HepG2 (cell line): Measurements from ENCODE around the gene ANXA2.

Source experiments
- ETV6 ChIP-seq: sonication (generic); formaldehyde crosslinking; conservative IDR thresholded peaks from 2 replicates; pipeline ENCODE4 v1.4.0; 2020; ENCODE audit warnings: missing genetic modification reagents
- EZH2 ChIP-seq: conservative IDR thresholded peaks from 2 replicates; pipeline ENCODE4 v1.6.1; 2012; ENCODE audit warnings: mild to moderate bottlenecking, low read depth, low read length, moderate library complexity
- HOXA7 ChIP-seq: sonication (generic); formaldehyde crosslinking; IDR thresholded peaks from 2 replicates; pipeline ENCODE4 v1.8.1; 2022; ENCODE audit warnings: mild to moderate bottlenecking, missing genetic modification reagents, moderate library complexity
- ISX ChIP-seq: sonication (generic); formaldehyde crosslinking; conservative IDR thresholded peaks from 2 replicates; pipeline ENCODE4 v1.5.0; 2020; ENCODE audit warnings: missing genetic modification reagents
- KDM4B ChIP-seq: sonication (generic); formaldehyde crosslinking; IDR thresholded peaks from 2 replicates; pipeline ENCODE4 v1.4.0; 2020; ENCODE audit warnings: missing genetic modification reagents
- MED8 ChIP-seq: sonication (generic); formaldehyde crosslinking; IDR thresholded peaks from 2 replicates; pipeline ENCODE4 v1.8.1; 2023; ENCODE audit warnings: mild to moderate bottlenecking, missing genetic modification reagents; ENCODE audit not compliant: insufficient replicate concordance
- NFKB2 ChIP-seq: sonication (generic); formaldehyde crosslinking; IDR thresholded peaks from 2 replicates; pipeline ENCODE4 v1.4.0; 2020; ENCODE audit warnings: missing genetic modification reagents, borderline replicate concordance
- RAD21 ChIP-seq: fragments of 450-650 bp; formaldehyde crosslinking; IDR thresholded peaks from 2 replicates; pipeline ENCODE4 v1.5.0; 2020; ENCODE audit warnings: mild to moderate bottlenecking
- ZNF282 ChIP-seq: fragments of 450-650 bp; IDR thresholded peaks from 2 replicates; pipeline ENCODE4 v1.6.1; 2018; ENCODE audit not compliant: partially characterized antibody
- TF ChIP-seq, protein P1 (sequence below), 2 experiments: sonication (generic) in 1 of 2; formaldehyde crosslinking in 1 of 2; IDR thresholded peaks; 2 replicates each; pipeline versions ENCODE4 v1.5.1 to v1.6.1; 2011 to 2020; ENCODE audit warnings: borderline replicate concordance in 1 of 2, low read depth in 1 of 2, low read length in 1 of 2, mild to moderate bottlenecking in 1 of 2, missing genetic modification reagents in 1 of 2, moderate library complexity in 1 of 2

DNA sequence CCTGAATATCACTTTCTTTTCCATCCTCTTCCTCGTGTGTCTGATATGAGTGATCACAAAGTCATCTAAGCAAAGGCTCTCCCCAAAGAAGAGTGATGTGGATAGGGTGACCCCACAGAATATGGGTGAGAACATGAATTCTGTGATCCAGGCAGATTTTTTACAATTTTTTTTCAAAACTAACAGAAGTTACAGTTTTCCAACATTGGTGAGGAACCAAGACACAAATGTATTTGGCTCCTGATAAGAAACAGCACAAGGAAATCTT, 27.0 kb downstream of the ANXA2 start:
- TF ChIP-seq NFKB2 (CRISPR knock-in tag) (no peak), EZH2 (no peak), HOXA7 (CRISPR knock-in tag) (no peak), ZNF282 (no peak), ISX (no peak), KDM4B (CRISPR knock-in tag) (no peak), MED8 (CRISPR knock-in tag) (no peak), RAD21 (CRISPR knock-in tag) (no peak), ETV6 (CRISPR knock-in tag) (no peak)
- TF ChIP-seq, protein P1, sequence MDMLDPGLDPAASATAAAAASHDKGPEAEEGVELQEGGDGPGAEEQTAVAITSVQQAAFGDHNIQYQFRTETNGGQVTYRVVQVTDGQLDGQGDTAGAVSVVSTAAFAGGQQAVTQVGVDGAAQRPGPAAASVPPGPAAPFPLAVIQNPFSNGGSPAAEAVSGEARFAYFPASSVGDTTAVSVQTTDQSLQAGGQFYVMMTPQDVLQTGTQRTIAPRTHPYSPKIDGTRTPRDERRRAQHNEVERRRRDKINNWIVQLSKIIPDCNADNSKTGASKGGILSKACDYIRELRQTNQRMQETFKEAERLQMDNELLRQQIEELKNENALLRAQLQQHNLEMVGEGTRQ (IDR thresholded peaks at IDR 0.05; ENCODE audit: low read depth, low read length) = no peak
- TF ChIP-seq, protein P1 (CRISPR knock-in tag; IDR thresholded peaks at IDR 0.05; ENCODE audit: borderline replicate concordance) = no peak
